Cardiac ventricle fibroblast (primary cell): ENCODE data around the gene KCNQ5. TPM values are rescaled to one million over a fixed set of nuclear protein-coding genes. Genes with fewer than 3 reads are reported as not detected.

Experiments used
- total RNA-seq: library from RNA; depleted of rRNA; stranded (reverse); fragments of >200 nt; gene quantifications from 2 replicates; pipeline ENCODE4 v1.2.3, GENCODE V29; 2015

Gene KCNQ5
- 0.24 and 0.25 TPM in 2 replicates for total RNA-seq

GRCh38 chr6:72621291-72622093 is at the start of gene KCNQ5:
KCNQ5 (plus strand) TSS chr6:72622064.

GRCh38 chr6:73225396-73225795 is 603.5 kb downstream of the KCNQ5 start, which contains the start of gene KHDC1L:
KHDC1L (minus strand) TSS chr6:73225496; CDS start chr6:73225408, 88 bp downstream.

